ENCODE results near the gene PPHLN1. TPM values are rescaled to one million over a fixed set of nuclear protein-coding genes. Genes with fewer than 3 reads are reported as not detected.

PPHLN1 gene
- total RNA-seq, 2 experiments from 2014 or later: 76.9 to 79.3 TPM

DNA sequence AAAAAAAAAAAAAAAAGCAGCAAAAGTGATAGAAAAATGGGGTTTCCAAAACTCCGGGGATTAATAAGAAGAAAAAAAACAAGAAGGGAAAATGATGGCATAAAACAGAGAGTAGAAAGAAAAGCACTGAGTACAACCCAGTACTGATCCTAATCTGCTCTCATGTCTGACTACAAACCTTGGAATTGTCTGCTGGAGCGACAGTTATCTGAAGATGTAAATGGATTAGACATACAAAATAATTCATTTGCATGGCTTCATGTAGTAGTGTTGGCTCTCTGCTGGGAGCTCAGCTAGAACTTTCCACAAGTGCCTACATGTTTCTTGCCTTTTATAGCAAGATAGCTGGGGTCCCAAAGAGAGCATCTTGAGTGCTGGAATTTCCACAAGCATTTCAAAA is 34.3 kb upstream of the PPHLN1 start:
- Mint-ChIP-seq H3K4me1 (ENCODE audit: low read depth) (no peaks in the 10 kb centered on the region), H3K36me3 (ENCODE audit: low read depth) (no peaks in the 10 kb centered on the region), H3K27me3 (ENCODE audit: low read depth) (no peaks in the 10 kb centered on the region), H3K4me3 (no peak overlapping the region), H3K27ac (no peak overlapping the region), H3K9me3 (ENCODE audit: insufficient read depth) (no peaks in the 10 kb centered on the region)
- ATAC-seq: no peak
- CTCF ChIA-PET: no interaction called here
- POLR2A ChIA-PET: interaction anchor here (0.6 kb wide), 1 partner anchor 423 kb away, joined by 3 read pairs; no protein-coding TSS in a partner anchor
- DNase-seq: no peak

- H3K36me3 Mint-ChIP-seq (ENCODE audit: low read depth): no peaks in the 10 kb centered on the region
- peak; percentile 33 for DNase-seq
- ChIA-PET CTCF (interaction anchor here (0.6 to 1.4 kb wide), 7 partner anchors 11 to 74 kb away, joined by 3 to 4 read pairs (median 3); no protein-coding TSS in a partner anchor), POLR2A (interaction anchor here (0.6 kb wide), 1 partner anchor 13 kb away, joined by 4 read pairs; no protein-coding TSS in a partner anchor)
- H3K4me3 Mint-ChIP-seq: no peak overlapping the region
- no peaks in the 10 kb centered on the region for H3K27me3 Mint-ChIP-seq (ENCODE audit: low read depth)
- no peak overlapping the region for H3K27ac Mint-ChIP-seq
- H3K9me3 Mint-ChIP-seq (ENCODE audit: insufficient read depth): no peaks in the 10 kb centered on the region
- no peak for ATAC-seq
- peaks cover 6% of the 10 kb centered on the region for H3K4me1 Mint-ChIP-seq (ENCODE audit: low read depth)
Measured at GRCh38 chr12:42296503-42297109, 29.4 kb upstream of the PPHLN1 start.

DNA sequence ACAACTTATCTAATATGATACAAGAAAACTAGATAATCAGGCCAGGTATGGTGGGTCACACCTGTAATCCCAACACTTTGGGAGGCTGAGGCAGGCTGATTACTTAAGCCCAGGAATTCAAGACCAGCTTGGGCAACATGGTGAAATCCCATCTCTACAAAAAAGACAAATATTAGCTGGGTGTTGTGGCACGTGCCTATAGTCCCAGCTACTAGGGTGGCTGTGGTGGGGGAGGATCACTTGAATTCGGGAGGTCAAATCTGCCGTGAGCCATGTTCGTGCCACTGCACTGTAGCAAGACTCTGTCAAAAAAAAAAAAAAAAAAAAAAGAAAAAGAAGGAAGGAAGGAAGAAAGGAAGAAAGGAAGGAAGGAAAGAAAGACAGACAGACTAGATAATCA is 27.1 kb upstream of the PPHLN1 start:
- Mint-ChIP-seq H3K4me3 (no peak overlapping the region), H3K9me3 (ENCODE audit: insufficient read depth) (no peaks in the 10 kb centered on the region)

DNA sequence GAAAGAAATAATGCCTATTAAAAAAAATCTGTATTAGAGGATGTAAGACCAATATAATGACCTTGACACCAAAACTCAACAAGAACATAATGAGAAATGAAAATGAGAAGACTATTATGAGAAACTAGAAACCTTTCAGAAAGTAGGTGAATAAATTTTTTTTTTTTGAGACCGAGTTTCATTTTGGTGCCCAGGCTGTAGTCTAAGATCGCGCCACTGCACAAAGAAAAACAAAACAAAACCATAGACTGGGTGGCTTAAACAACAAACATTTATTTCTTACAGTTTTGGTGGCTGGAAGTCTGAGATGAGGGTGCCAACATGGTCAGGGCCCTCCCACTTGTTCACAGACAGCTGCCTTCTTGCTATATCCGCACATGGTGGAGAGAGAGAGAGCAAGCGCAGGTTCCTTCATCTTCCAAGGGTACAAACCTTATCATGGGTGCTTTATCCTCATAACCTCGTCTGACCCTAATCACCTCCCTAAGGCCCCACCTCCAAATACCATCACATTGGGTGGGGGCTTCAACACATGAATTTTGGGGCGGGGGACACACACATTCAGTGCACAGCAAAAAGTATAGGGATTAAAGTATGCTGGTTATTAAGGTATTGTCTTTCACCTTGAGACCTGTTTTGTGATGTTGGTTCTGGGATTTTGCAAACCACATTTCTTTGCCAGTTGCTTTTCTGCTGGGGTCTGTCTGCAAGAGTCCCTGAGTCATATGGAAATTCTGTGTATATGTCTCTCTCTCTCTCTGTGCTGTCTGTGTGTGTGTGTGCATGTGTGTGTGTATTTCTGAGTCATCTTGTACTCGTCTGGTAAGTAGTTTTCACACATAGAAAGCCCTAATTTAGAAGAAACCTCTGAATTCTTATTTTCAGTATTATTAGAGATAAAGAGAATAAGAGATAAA is 26.3 kb upstream of the PPHLN1 start:
- Mint-ChIP-seq H3K27me3 (ENCODE audit: low read depth) (no peaks in the 10 kb centered on the region), H3K4me3 (no peak overlapping the region), H3K9me3 (ENCODE audit: insufficient read depth) (no peaks in the 10 kb centered on the region), H3K4me1 (ENCODE audit: low read depth) (peaks cover 6% of the 10 kb centered on the region), H3K27ac (no peak overlapping the region), H3K36me3 (ENCODE audit: low read depth) (no peaks in the 10 kb centered on the region)
- POLR2A ChIA-PET: no interaction called here
- ATAC-seq: peak; percentile 55
- DNase-seq: peak; percentile 47
- CTCF ChIA-PET: interaction anchor here (0.7 to 1.9 kb wide), 3 partner anchors 26 to 128 kb away, joined by 3 to 6 read pairs (median 5); partner anchors contain the start of genes PPHLN1 and ZCRB1

More for the DNA sequence above, 27.1 kb upstream of the PPHLN1 start:
- CTCF ChIA-PET: interaction anchor here (0.7 to 1.9 kb wide), 5 partner anchors 17 to 128 kb away, joined by 3 to 6 read pairs (median 5); partner anchors contain the start of genes PPHLN1 and ZCRB1
- Mint-ChIP-seq H3K27ac (no peak overlapping the region), H3K4me1 (ENCODE audit: low read depth) (peaks cover 6% of the 10 kb centered on the region), H3K27me3 (ENCODE audit: low read depth) (no peaks in the 10 kb centered on the region), H3K36me3 (ENCODE audit: low read depth) (no peaks in the 10 kb centered on the region)
- DNase-seq (no peak), ATAC-seq (no peak)
- POLR2A ChIA-PET: no interaction called here

DNA sequence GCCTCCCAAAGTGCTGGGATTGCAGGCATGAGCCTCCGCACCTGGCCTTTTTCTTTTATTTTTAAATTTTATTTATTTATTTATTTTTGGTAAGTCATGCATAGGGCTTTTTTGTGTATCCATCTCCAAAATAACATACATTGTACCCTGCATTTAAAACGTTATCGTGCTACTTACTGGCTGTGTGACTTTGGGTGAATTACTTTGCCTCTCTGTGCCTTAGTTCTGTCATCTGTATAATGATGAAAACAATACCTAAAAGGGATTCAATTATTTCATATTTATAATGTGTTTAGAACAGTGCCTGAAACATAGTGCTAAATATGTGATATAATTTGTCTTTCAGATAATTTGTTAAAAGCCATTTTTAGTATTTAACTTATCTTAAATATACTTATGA is 19.7 kb upstream of the PPHLN1 start:
- ATAC-seq (no peak), DNase-seq (no peak)
- Mint-ChIP-seq H3K4me1 (ENCODE audit: low read depth) (no peaks in the 10 kb centered on the region), H3K27ac (no peak overlapping the region), H3K4me3 (no peak overlapping the region), H3K27me3 (ENCODE audit: low read depth) (no peaks in the 10 kb centered on the region), H3K36me3 (ENCODE audit: low read depth) (no peaks in the 10 kb centered on the region), H3K9me3 (ENCODE audit: insufficient read depth) (no peaks in the 10 kb centered on the region)
- CTCF ChIA-PET: no interaction called here
- POLR2A ChIA-PET: no interaction called here

DNA sequence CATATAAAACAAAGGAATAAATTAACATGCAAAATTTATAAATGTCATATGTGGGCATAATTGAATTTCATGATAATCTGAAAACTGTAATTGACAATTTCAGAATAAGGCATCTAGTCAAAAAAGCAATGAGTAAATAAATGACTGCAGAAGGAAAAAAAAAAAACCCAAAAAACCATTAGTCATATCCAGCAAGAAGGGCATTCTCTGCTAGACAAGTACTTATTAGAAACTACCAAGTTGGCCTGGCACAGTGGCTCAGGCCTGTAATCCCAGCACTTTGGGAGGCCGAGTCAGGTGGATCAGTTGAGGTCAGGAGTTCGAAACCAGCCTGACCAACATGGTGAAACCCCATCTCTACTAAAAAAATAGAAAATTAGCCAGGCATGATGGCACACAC is 17.6 kb upstream of the PPHLN1 start:
- POLR2A ChIA-PET: no interaction called here
- ATAC-seq (no peak), DNase-seq (no peak)
- no peaks in the 10 kb centered on the region for H3K27me3 Mint-ChIP-seq (ENCODE audit: low read depth)
- H3K27ac Mint-ChIP-seq: no peak overlapping the region
- no peaks in the 10 kb centered on the region for H3K9me3 Mint-ChIP-seq (ENCODE audit: insufficient read depth)
- no peak overlapping the region for H3K4me3 Mint-ChIP-seq
- peaks cover 5% of the 10 kb centered on the region for H3K36me3 Mint-ChIP-seq (ENCODE audit: low read depth)
- H3K4me1 Mint-ChIP-seq (ENCODE audit: low read depth): no peaks in the 10 kb centered on the region
- CTCF ChIA-PET: no interaction called here

DNA sequence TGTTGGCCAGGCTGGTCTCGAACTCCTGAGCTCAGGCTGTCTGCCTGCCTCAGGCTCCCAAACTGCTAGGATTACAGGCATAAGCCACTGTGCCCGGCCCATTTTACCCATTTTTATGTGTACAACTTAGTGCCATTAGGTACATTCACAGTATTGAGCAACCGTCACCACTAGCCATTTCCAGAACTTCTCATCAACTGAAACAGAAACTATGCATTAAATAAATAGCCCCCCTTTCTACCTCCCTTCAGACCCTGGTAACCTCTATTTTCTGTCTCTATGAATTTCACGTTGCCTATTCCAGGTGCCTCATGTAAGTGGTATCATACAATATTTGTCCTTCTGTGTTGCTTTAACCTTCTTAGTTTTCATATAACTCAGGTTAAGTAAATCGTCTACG is 16.0 kb upstream of the PPHLN1 start:
- DNase-seq (no peak), ATAC-seq (no peak)
- Mint-ChIP-seq H3K27ac (no peak overlapping the region), H3K36me3 (ENCODE audit: low read depth) (peaks cover 9% of the 10 kb centered on the region), H3K27me3 (ENCODE audit: low read depth) (no peaks in the 10 kb centered on the region), H3K4me3 (no peak overlapping the region), H3K4me1 (ENCODE audit: low read depth) (no peaks in the 10 kb centered on the region), H3K9me3 (ENCODE audit: insufficient read depth) (no peaks in the 10 kb centered on the region)
- ChIA-PET CTCF (no interaction called here), POLR2A (no interaction called here)

DNA sequence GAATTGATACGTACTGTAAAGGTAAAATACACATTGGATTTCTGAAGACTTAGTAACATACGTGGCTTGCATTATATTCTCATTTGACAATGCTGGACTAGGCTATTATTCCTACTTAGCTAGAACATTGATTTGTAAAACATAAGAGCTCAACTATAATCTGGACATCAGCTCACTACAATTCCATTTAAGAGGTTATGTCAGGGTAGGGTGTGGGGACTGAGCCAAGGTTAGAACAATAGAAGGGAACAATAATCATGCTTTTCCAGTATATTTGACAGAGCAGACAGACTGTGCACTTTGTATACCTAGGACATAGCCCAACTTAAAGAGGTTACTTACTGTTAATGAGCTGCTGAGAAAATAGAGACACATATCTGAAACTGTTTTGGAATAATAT is 10.9 kb upstream of the PPHLN1 start:
- no peak for DNase-seq
- H3K27ac Mint-ChIP-seq: no peak overlapping the region
- no peaks in the 10 kb centered on the region for H3K4me1 Mint-ChIP-seq (ENCODE audit: low read depth)
- H3K36me3 Mint-ChIP-seq (ENCODE audit: low read depth): peaks cover 13% of the 10 kb centered on the region
- H3K27me3 Mint-ChIP-seq (ENCODE audit: low read depth): no peaks in the 10 kb centered on the region
- ChIA-PET CTCF (no interaction called here), POLR2A (no interaction called here)
- H3K9me3 Mint-ChIP-seq (ENCODE audit: insufficient read depth): no peaks in the 10 kb centered on the region
- H3K4me3 Mint-ChIP-seq: no peak overlapping the region
- ATAC-seq: no peak

GRCh38 chr12:42320796-42321195 is 5.2 kb upstream of the PPHLN1 start:
- H3K27ac Mint-ChIP-seq: no peak overlapping the region
- no peak for DNase-seq
- H3K4me1 Mint-ChIP-seq (ENCODE audit: low read depth): peaks cover 14% of the 10 kb centered on the region
- CTCF ChIA-PET: no interaction called here
- no peaks in the 10 kb centered on the region for H3K9me3 Mint-ChIP-seq (ENCODE audit: insufficient read depth)
- H3K4me3 Mint-ChIP-seq: no peak overlapping the region
- peaks cover 17% of the 10 kb centered on the region for H3K36me3 Mint-ChIP-seq (ENCODE audit: low read depth)
- H3K27me3 Mint-ChIP-seq (ENCODE audit: low read depth): no peaks in the 10 kb centered on the region
- POLR2A ChIA-PET: no interaction called here
- ATAC-seq: no peak

- Mint-ChIP-seq H3K4me1 (ENCODE audit: low read depth) (peaks cover 22% of the 10 kb centered on the region), H3K4me3 (no peak overlapping the region)
- CTCF ChIA-PET: interaction anchor here (0.9 to 1.3 kb wide), 2 partner anchors 9 to 26 kb away, joined by 3 read pairs; no protein-coding TSS in a partner anchor
Measured at GRCh38 chr12:42322567-42322966, 3.4 kb upstream of the PPHLN1 start.

DNA sequence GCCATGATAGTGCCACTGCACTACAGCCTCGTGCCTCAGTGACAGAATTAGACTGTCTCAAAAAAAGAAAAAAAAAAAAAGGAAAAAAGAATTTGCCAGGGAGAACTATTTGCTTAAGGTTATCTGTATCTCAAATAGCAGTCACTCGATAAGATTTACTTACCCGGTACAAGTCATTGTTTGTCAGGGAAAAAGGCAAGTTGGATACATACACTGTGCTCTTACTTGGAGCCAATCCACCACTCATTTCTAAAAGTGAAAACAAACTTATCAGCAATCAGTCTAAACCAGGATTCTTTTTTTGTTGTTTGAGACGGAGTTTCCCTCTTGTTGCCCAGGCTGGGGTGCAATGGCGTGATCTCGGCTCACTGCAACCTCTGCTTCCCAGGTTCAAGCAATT is 2.1 kb upstream of the PPHLN1 start:
- ATAC-seq: no peak
- no peaks in the 10 kb centered on the region for H3K9me3 Mint-ChIP-seq (ENCODE audit: insufficient read depth)
- ChIA-PET CTCF (interaction anchor here (1.1 kb wide), 1 partner anchor 93 kb away, joined by 3 read pairs; no protein-coding TSS in a partner anchor), POLR2A (no interaction called here)
- no peak overlapping the region for H3K4me3 Mint-ChIP-seq
- peaks cover 21% of the 10 kb centered on the region for H3K36me3 Mint-ChIP-seq (ENCODE audit: low read depth)
- peaks cover 29% of the 10 kb centered on the region for H3K4me1 Mint-ChIP-seq (ENCODE audit: low read depth)
- H3K27me3 Mint-ChIP-seq (ENCODE audit: low read depth): no peaks in the 10 kb centered on the region
- H3K27ac Mint-ChIP-seq: no peak overlapping the region
- DNase-seq: no peak

More at GRCh38 chr12:42322567-42322966, 3.4 kb upstream of the PPHLN1 start:
- H3K36me3 Mint-ChIP-seq (ENCODE audit: low read depth): peaks cover 17% of the 10 kb centered on the region
- H3K27me3 Mint-ChIP-seq (ENCODE audit: low read depth): no peaks in the 10 kb centered on the region
- DNase-seq: no peak
- ATAC-seq: no peak
- H3K27ac Mint-ChIP-seq: no peak overlapping the region
- POLR2A ChIA-PET: no interaction called here
- no peaks in the 10 kb centered on the region for H3K9me3 Mint-ChIP-seq (ENCODE audit: insufficient read depth)

DNA sequence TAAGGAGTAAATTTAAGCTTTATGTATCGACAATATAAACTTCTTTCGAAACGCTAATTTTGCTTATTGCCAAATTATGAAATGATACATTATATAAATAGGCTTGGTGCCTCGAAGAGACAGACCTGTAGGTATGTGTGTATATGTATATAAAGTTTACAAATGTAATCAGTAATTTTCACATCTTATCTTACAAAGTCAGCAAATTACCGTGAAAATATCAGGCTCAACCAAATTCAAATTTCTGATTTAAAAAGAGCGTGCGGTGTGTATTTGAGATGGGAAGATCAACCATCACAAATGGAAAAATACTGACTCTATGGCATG is 678 bp upstream of the PPHLN1 start:
- CTCF ChIA-PET: interaction anchor here (0.8 to 3.4 kb wide), 3 partner anchors 27 to 47 kb away, joined by 3 to 13 read pairs (median 5); no protein-coding TSS in a partner anchor
- ATAC-seq (no peak), DNase-seq (no peak)
- POLR2A ChIA-PET: interaction anchor here (0.6 to 1.4 kb wide), 2 partner anchors 16 to 21 kb away, joined by 3 to 4 read pairs; no protein-coding TSS in a partner anchor
- Mint-ChIP-seq H3K4me3 (peak overlapping the region; percentile 98), H3K27me3 (ENCODE audit: low read depth) (no peaks in the 10 kb centered on the region), H3K27ac (peak overlapping the region; percentile 93), H3K36me3 (ENCODE audit: low read depth) (peaks cover 26% of the 10 kb centered on the region), H3K9me3 (ENCODE audit: insufficient read depth) (no peaks in the 10 kb centered on the region), H3K4me1 (ENCODE audit: low read depth) (peaks cover 38% of the 10 kb centered on the region)
